OCI-LY7 (cell line): ENCODE results near the gene TFEB. TPM values are rescaled to one million over a fixed set of nuclear protein-coding genes. Genes with fewer than 3 reads are reported as not detected.

Experiments
- BruUV-seq: library from RNA; stranded (reverse); fragments of 400-500 nt; replicated peaks from 2 replicates; lab custom pipeline; 2021; lab: Mats Ljungman, UMichigan
- CTCF ChIA-PET: fragments of 300-600 bp; sonication (Branson Sonifier 250); formaldehyde crosslinking; loops from one replicate; lab custom pipeline; 2022; ENCODE audit warnings: antibody characterized with exemption; ENCODE audit not compliant: unreplicated experiment; lab: Charles Lee
- POLR2A ChIA-PET: fragments of 300-600 bp; sonication (Branson Sonifier 250); formaldehyde crosslinking; loops from one replicate; lab custom pipeline; 2022; ENCODE audit warnings: antibody characterized with exemption; lab: Charles Lee
- DNase-seq: peaks from one replicate; pipeline ENCODE4 v3.0.0-alpha.2; 2015; ENCODE audit warnings: low spot score
- H2AFZ ChIP-seq: fragments of 200-600 bp; sonication (generic), shearing (Covaris generic); 2 replicates; pipeline ENCODE4 v1.6.1; 2014; ENCODE audit warnings: mild to moderate bottlenecking, antibody characterized with exemption, low read length, moderate library complexity
- H3K27ac ChIP-seq: fragments of 200-600 bp; sonication (generic); 2 replicates; pipeline ENCODE4 v1.5.1; 2014; ENCODE audit warnings: mixed run types, low read depth, mild to moderate bottlenecking, moderate library complexity, low read length, inconsistent platforms; ENCODE audit not compliant: poor library complexity, severe bottlenecking
- H3K36me3 ChIP-seq: fragments of 200-600 bp; sonication (generic); 2 replicates; pipeline ENCODE4 v1.6.1; 2014; ENCODE audit warnings: mild to moderate bottlenecking, antibody characterized with exemption, low read length, moderate library complexity, mixed read lengths; ENCODE audit not compliant: insufficient read depth
- H3K4me1 ChIP-seq: fragments of 200-600 bp; sonication (generic); 2 replicates; pipeline ENCODE4 v1.5.1; 2014; ENCODE audit warnings: mild to moderate bottlenecking, low read length; ENCODE audit not compliant: insufficient read depth, poor library complexity, severe bottlenecking
- H3K4me2 ChIP-seq: fragments of 200-600 bp; sonication (generic); 2 replicates; pipeline ENCODE4 v1.6.1; 2014; ENCODE audit warnings: mild to moderate bottlenecking, low read length
- H3K4me3 ChIP-seq: fragments of 200-600 bp; sonication (generic); 2 replicates; pipeline ENCODE4 v1.5.1; 2014; ENCODE audit warnings: mild to moderate bottlenecking, low read depth, low read length; ENCODE audit not compliant: poor library complexity, severe bottlenecking
- H3K79me2 ChIP-seq: fragments of 200-600 bp; sonication (generic); 2 replicates; pipeline ENCODE4 v1.6.1; 2016; ENCODE audit warnings: low read depth, mild to moderate bottlenecking, low read length, moderate library complexity, mixed read lengths; ENCODE audit not compliant: insufficient read depth
- H3K9me2 ChIP-seq: fragments of 200-600 bp; sonication (generic); 2 replicates; pipeline ENCODE4 v1.6.1; 2016; ENCODE audit warnings: mild to moderate bottlenecking, low read length, mixed read lengths; ENCODE audit not compliant: insufficient read depth
- H3K9me3 ChIP-seq: fragments of 200-600 bp; sonication (generic); 2 replicates; pipeline ENCODE4 v1.6.1; 2014; ENCODE audit warnings: mild to moderate bottlenecking, mixed run types, low read length, mixed read lengths
- H4K20me1 ChIP-seq: fragments of 200-600 bp; sonication (generic); 2 replicates; pipeline ENCODE4 v1.6.1; 2014; ENCODE audit warnings: mild to moderate bottlenecking, antibody characterized with exemption, low read length, moderate library complexity, mixed read lengths; ENCODE audit not compliant: insufficient read depth
- CTCF ChIP-seq: fragments of 200-600 bp; sonication (generic); conservative IDR thresholded peaks from 2 replicates; pipeline ENCODE4 v1.5.1; 2014; ENCODE audit warnings: mild to moderate bottlenecking, antibody characterized with exemption, low read length, moderate library complexity, mixed read lengths
- EZH2phosphoT487 ChIP-seq: fragments of 200-600 bp; sonication (generic); IDR thresholded peaks from 2 replicates; pipeline ENCODE4 v1.6.1; 2018; ENCODE audit warnings: low read depth, borderline replicate concordance, mild to moderate bottlenecking, mixed run types, antibody characterized with exemption, low read length, moderate library complexity, mixed read lengths
- intact Hi-C: fragments of 100-400 bp; cut with micrococcal nuclease; formaldehyde crosslinking; loops from one replicate; pipeline ENCODE4 v1.10.0; 2022; ENCODE audit not compliant: unreplicated experiment
- total RNA-seq, 2 experiments: library from RNA; depleted of rRNA in 1 of 2; stranded (reverse); fragments of >200 nt in 1 of 2; shearing (Covaris generic) in 1 of 2; gene quantifications; 2 replicates each; pipeline ENCODE4 v1.2.3, GENCODE V29; 2014 to 2022

The TFEB gene
- total RNA-seq, 2 experiments from 2014 or later: 36.8 to 60.0 TPM

- Histone ChIP-seq H3K36me3 (no peaks in the 10 kb centered on the region), H3K4me3 (peak overlapping the region; percentile 91), H3K27ac (peak overlapping the region; percentile 94), H3K9me2 (no peaks in the 10 kb centered on the region), H3K79me2 (peaks cover 89% of the 10 kb centered on the region), H3K4me2 (peak overlapping the region; percentile 97), H2AFZ (no peak overlapping the region), H4K20me1 (peaks cover 4% of the 10 kb centered on the region; the same call in 1 of the 2 replicates), H3K9me3 (no peaks in the 10 kb centered on the region), H3K4me1 (peaks cover 98% of the 10 kb centered on the region)
- no peak for DNase-seq
- TF ChIP-seq EZH2phosphoT487 (no peak), CTCF (no peak)
- intact Hi-C loops: loop anchor here (10.0 kb wide), 1 partner anchor 1016 kb away; the partner anchor contains the start of gene TBCC
- BruUV-seq: no TSS peak
- CTCF ChIA-PET: interaction anchor here (0.8 kb wide), 1 partner anchor 22 kb away, joined by 4 read pairs; no protein-coding TSS in a partner anchor
- POLR2A ChIA-PET: interaction anchor here (8.3 kb wide), 1 partner anchor 24 kb away, joined by 118 read pairs; no protein-coding TSS in a partner anchor
Measured at GRCh38 chr6:41728954-41729353, 6.5 kb downstream of the TFEB start.

- no peaks in the 10 kb centered on the region for H3K9me2 ChIP-seq
- peak overlapping the region; percentile 97 for H3K4me2 ChIP-seq
- H3K4me1 ChIP-seq: peaks cover 98% of the 10 kb centered on the region
- H4K20me1 ChIP-seq: peaks cover 4% of the 10 kb centered on the region; the same call in 1 of the 2 replicates
- peak; percentile 47 for DNase-seq
- CTCF ChIA-PET: interaction anchor here (0.6 to 0.8 kb wide), 2 partner anchors 11 to 22 kb away, joined by 3 to 4 read pairs; no protein-coding TSS in a partner anchor
- no TSS peak for BruUV-seq
- peaks cover 86% of the 10 kb centered on the region for H3K79me2 ChIP-seq
- no peak overlapping the region for H2AFZ ChIP-seq
- no peaks in the 10 kb centered on the region for H3K36me3 ChIP-seq
- peak overlapping the region; percentile 91 for H3K4me3 ChIP-seq
- intact Hi-C loops: loop anchor here (10.0 kb wide), 1 partner anchor 1016 kb away; the partner anchor contains the start of gene TBCC
- H3K27ac ChIP-seq: peak overlapping the region; percentile 94
- TF ChIP-seq EZH2phosphoT487 (no peak), CTCF (no peak)
- H3K9me3 ChIP-seq: no peaks in the 10 kb centered on the region
- POLR2A ChIA-PET: interaction anchor here (8.3 kb wide), 1 partner anchor 23 kb away, joined by 118 read pairs; no protein-coding TSS in a partner anchor
Measured at GRCh38 chr6:41728073-41728936, 7.1 kb downstream of the TFEB start.
